Nephron progenitor cell (in vitro differentiated cells): ENCODE data around the gene COL6A5.
"Not testable (repeated sequence)": the region's sequence is repeated elsewhere in the genome, so short reads cannot be mapped to it uniquely, and the experiment has no call there.

Experiments used
- DNase-seq: peaks from one replicate; pipeline ENCODE4 v3.0.0; 2021
- H3K27ac Mint-ChIP-seq: 2 replicates; pipeline ENCODE4 v1.8.0; 2021; ENCODE audit warnings: mild to moderate bottlenecking, moderate library complexity, mixed read lengths
- H3K27me3 Mint-ChIP-seq: 2 replicates; pipeline ENCODE4 v1.8.0; 2021; ENCODE audit warnings: mild to moderate bottlenecking, low read depth, mixed read lengths; ENCODE audit not compliant: poor library complexity
- H3K36me3 Mint-ChIP-seq: 2 replicates; pipeline ENCODE4 v1.8.0; 2021; ENCODE audit warnings: low read depth, mixed read lengths
- H3K4me1 Mint-ChIP-seq: 2 replicates; pipeline ENCODE4 v1.8.0; 2021; ENCODE audit warnings: mixed read lengths
- H3K4me3 Mint-ChIP-seq: 2 replicates; pipeline ENCODE4 v1.8.0; 2021; ENCODE audit warnings: mild to moderate bottlenecking, moderate library complexity, mixed read lengths
- H3K9me3 Mint-ChIP-seq: 2 replicates; pipeline ENCODE4 v1.8.0; 2021; ENCODE audit warnings: mild to moderate bottlenecking, moderate library complexity, mixed read lengths
- TF ChIP-seq, protein P1 (sequence below): fragments of 200-600 bp; sonication (generic); IDR thresholded peaks from 2 replicates; pipeline ENCODE4 v1.5.0; 2021; ENCODE audit warnings: antibody characterized with exemption

COL6A5 gene

DNA sequence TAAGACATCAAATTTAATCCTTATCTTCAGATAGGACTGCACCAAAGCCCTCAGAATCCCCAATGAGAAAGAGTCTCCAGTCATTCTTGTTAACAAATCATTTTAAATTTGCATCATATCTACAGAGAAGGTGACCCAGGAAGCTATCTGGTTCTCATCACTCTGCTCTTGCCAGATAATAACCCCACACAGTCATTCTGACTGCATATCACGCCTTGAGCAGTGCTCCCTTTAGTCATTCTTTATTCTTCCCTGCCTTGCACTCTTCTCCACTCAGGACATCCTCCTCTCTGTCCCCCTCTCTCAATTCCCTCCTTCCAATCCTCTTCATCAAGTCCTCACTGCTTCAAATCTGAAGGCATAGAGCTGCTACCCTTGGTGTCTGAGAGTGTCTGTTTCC lies 87.8 kb downstream of the COL6A5 start:
- TF ChIP-seq, protein P1, sequence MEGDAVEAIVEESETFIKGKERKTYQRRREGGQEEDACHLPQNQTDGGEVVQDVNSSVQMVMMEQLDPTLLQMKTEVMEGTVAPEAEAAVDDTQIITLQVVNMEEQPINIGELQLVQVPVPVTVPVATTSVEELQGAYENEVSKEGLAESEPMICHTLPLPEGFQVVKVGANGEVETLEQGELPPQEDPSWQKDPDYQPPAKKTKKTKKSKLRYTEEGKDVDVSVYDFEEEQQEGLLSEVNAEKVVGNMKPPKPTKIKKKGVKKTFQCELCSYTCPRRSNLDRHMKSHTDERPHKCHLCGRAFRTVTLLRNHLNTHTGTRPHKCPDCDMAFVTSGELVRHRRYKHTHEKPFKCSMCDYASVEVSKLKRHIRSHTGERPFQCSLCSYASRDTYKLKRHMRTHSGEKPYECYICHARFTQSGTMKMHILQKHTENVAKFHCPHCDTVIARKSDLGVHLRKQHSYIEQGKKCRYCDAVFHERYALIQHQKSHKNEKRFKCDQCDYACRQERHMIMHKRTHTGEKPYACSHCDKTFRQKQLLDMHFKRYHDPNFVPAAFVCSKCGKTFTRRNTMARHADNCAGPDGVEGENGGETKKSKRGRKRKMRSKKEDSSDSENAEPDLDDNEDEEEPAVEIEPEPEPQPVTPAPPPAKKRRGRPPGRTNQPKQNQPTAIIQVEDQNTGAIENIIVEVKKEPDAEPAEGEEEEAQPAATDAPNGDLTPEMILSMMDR = no peak
- H3K9me3 Mint-ChIP-seq = no peaks in the 10 kb centered on the region
- no peak for DNase-seq
- no peak overlapping the region for H3K27ac Mint-ChIP-seq
- H3K4me1 Mint-ChIP-seq = no peaks in the 10 kb centered on the region
- no peak overlapping the region for H3K4me3 Mint-ChIP-seq
- H3K36me3 Mint-ChIP-seq = no peaks in the 10 kb centered on the region
- H3K27me3 Mint-ChIP-seq = peaks cover 13% of the 10 kb centered on the region

DNA sequence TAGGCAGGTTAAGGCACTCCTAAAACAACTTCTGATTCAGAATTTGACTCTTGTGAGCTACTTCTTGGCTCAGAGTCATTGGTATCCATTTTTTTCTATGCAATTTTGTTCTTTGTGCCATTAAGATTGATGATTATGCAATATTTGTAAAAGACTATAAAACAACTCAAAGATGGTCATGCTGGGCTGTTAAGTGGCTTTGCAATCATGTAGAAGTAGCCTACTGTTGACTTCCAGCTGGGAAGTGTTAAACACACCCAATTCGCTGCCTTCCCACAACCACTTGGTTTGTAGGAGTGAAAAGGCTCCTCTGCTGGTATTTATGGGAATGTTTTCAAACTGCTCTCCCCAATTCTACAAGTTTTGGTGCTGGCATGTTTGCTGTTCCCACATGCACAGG lies 96.8 kb downstream of the COL6A5 start:
- Mint-ChIP-seq H3K36me3 (no peaks in the 10 kb centered on the region), H3K4me3 (no peak overlapping the region), H3K27me3 (peaks cover 6% of the 10 kb centered on the region), H3K9me3 (no peaks in the 10 kb centered on the region), H3K27ac (no peak overlapping the region), H3K4me1 (no peaks in the 10 kb centered on the region)
- TF ChIP-seq, protein P1 = no peak
- no peak for DNase-seq

DNA sequence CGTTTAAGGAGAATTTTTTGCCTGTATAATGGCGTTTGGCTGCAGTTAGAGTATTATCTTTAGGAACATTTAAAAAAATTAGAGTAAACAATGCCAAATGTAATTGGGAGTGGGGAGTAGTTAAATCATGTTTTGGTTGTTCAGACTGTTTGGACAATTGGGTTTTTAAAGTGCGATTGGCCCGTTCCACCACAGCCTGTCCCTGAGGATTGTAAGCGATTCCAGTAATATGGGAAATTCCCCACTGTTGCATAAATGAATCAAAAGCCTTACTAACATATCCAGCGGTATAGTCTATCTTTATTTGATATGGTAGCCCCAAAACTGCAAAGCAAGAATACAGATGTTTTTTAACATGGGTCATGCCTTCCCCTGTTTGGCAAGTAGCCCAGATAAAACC lies 101.4 kb downstream of the COL6A5 start:
- not testable (repeated sequence) for H3K27ac Mint-ChIP-seq

DNA sequence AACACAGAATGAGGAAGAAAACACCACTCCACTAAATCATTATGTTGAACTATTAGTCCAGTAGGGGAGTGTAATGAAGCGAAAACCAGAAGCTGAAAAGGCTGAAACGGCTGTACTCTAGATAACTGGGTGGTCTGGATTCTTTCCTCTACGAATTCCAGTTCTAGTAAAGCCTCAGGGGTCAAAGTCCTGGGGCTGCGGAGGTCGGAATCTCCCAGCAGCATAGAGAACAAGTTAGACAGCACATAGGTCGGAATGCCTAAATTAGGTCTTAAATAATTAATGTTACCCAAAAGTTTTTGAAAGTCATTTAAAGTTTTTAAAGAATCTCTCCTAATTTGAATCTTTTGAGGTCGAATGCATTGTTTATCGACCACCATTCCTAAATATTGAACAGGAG lies 102.7 kb downstream of the COL6A5 start:
- H3K9me3 Mint-ChIP-seq = peaks cover 14% of the 10 kb centered on the region
- H3K27me3 Mint-ChIP-seq, DNase-seq, H3K27ac Mint-ChIP-seq, H3K4me1 Mint-ChIP-seq, H3K36me3 Mint-ChIP-seq, H3K4me3 Mint-ChIP-seq: not testable (repeated sequence)

More for the DNA sequence above, 101.4 kb downstream of the COL6A5 start:
- H3K4me3 Mint-ChIP-seq, H3K36me3 Mint-ChIP-seq, DNase-seq, H3K27me3 Mint-ChIP-seq, H3K4me1 Mint-ChIP-seq, H3K9me3 Mint-ChIP-seq: not testable (repeated sequence)

DNA sequence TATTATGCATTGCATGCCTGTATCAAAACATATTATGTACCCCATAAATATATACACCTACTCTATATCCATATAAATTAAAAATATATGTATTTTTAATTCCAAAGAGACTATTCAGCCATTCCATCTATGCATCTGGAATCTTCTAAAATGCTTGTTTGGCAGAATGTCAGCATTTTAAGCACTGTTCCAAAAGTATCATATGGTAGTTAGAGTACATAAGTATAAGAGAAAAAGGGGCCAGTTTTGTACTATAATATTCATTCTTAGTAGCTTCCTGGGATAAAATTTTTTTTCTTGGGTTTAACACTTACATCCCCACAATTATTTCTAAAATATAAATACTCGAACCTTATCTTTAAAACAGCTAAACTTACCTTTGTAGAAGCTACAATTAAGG lies 111.1 kb downstream of the COL6A5 start:
- Mint-ChIP-seq H3K4me3 (no peak overlapping the region), H3K27me3 (no peaks in the 10 kb centered on the region), H3K9me3 (peaks cover 10% of the 10 kb centered on the region), H3K36me3 (no peaks in the 10 kb centered on the region), H3K4me1 (no peaks in the 10 kb centered on the region), H3K27ac (no peak overlapping the region)
- TF ChIP-seq, protein P1 = no peak
- no peak for DNase-seq

DNA sequence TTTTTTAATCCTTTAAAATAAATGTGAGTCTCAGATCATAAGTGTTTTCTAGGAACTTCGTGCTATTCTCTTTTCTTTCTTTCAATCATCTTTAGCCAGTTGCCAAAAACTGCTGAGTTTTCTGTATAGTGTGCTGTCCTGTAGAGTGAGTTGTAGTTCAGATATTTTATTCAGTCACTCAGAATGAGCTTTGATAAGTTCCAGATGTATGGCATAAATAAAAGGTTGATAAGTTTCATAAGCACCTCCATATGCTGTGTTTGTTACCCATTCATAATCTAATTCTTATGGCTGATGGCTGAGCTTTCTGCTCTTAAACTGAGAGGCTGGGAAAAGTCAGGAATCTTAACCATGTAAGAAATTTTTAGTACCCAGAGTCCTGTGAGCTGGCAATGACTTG lies 112.2 kb downstream of the COL6A5 start:
- Mint-ChIP-seq H3K27ac (no peak overlapping the region), H3K9me3 (peaks cover 4% of the 10 kb centered on the region), H3K4me3 (no peak overlapping the region), H3K36me3 (no peaks in the 10 kb centered on the region), H3K4me1 (no peaks in the 10 kb centered on the region), H3K27me3 (no peaks in the 10 kb centered on the region)
- TF ChIP-seq, protein P1 = no peak
- no peak for DNase-seq

DNA sequence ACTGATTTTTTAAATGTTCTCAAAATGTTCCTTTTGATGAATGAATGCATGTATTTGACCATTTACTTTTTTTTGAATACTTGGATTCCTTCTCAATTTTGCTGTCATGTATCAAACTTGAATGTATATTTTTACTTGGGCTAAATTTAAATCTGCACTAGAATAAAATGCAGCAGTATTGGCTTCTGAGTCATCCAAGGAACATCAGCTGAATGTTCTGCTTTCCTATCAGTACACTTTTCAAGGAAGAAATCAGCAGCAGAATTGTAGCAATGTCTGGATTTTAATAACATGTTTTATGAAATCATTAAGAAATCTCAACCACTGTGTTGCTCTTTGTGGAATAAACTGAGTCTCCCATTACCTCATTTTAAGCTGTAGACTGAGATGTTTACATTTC lies 114.5 kb downstream of the COL6A5 start:
- Mint-ChIP-seq H3K9me3 (no peaks in the 10 kb centered on the region), H3K27ac (no peak overlapping the region), H3K4me1 (no peaks in the 10 kb centered on the region), H3K36me3 (no peaks in the 10 kb centered on the region), H3K4me3 (no peak overlapping the region), H3K27me3 (no peaks in the 10 kb centered on the region)
- DNase-seq = no peak
- TF ChIP-seq, protein P1 = no peak
